Keratinocyte (primary cell): ENCODE data around the gene CFC1B.
"Not testable (repeated sequence)": the region's sequence is repeated elsewhere in the genome, so short reads cannot be mapped to it uniquely, and the experiment has no call there.

Experiments used
- EZH2 ChIP-seq: IDR thresholded peaks from one replicate; pipeline ENCODE4 v1.6.1; 2012; ENCODE audit warnings: inconsistent platforms, mild to moderate bottlenecking, low read length, moderate library complexity
- TF ChIP-seq, protein P1 (sequence below), 3 experiments: IDR thresholded peaks in 1 of 3; conservative IDR thresholded peaks in 1 of 3; optimal IDR thresholded peaks in 1 of 3; 2 replicates in 2 of 3; 3 replicates in 1 of 3; pipeline versions ENCODE3 to v1.5.1; 2011; ENCODE audit warnings: low read length in 3 of 3, mild to moderate bottlenecking in 3 of 3, moderate library complexity in 2 of 3, control low read depth in 1 of 3, inconsistent platforms in 1 of 3; ENCODE audit not compliant: insufficient read depth in 2 of 3; ENCODE audit errors: extremely low read depth in 1 of 3

DNA sequence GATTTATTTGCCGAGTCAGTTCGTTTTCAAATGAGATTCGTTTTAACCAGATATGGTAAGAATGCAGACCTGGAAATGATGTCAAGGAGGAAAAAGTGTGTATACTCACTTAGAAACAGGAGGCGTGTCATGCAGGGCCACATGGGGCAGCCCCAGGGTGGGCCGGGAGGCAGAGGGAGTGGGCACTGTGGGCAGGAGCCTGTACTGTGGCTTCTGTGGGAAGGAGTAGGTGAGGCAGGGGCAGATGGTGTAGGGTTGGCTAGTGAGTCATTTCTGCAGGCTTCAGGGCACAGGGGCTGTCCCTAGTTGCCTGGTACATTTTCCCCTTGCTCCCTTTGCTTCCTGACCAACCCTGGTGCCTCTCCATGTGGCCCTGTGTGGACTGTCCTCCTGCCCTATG lies 10.2 kb downstream of the CFC1B start:
- TF ChIP-seq, protein P1, sequence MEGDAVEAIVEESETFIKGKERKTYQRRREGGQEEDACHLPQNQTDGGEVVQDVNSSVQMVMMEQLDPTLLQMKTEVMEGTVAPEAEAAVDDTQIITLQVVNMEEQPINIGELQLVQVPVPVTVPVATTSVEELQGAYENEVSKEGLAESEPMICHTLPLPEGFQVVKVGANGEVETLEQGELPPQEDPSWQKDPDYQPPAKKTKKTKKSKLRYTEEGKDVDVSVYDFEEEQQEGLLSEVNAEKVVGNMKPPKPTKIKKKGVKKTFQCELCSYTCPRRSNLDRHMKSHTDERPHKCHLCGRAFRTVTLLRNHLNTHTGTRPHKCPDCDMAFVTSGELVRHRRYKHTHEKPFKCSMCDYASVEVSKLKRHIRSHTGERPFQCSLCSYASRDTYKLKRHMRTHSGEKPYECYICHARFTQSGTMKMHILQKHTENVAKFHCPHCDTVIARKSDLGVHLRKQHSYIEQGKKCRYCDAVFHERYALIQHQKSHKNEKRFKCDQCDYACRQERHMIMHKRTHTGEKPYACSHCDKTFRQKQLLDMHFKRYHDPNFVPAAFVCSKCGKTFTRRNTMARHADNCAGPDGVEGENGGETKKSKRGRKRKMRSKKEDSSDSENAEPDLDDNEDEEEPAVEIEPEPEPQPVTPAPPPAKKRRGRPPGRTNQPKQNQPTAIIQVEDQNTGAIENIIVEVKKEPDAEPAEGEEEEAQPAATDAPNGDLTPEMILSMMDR (optimal IDR thresholded peaks at IDR 0.05 in 1 of 3, IDR thresholded peaks at IDR 0.05 in 1 of 3, conservative IDR thresholded peaks at IDR 0.05 in 1 of 3; ENCODE audit: extremely low read depth in 1 of 3, insufficient read depth in 2 of 3, low read length in 3 of 3): not testable (repeated sequence)
- TF ChIP-seq EZH2: not testable (repeated sequence)
